ENCODE data around the gene HTR1D. TPM values are rescaled to one million over a fixed set of nuclear protein-coding genes. Genes with fewer than 3 reads are reported as not detected.
"Not testable (repeated sequence)": the region's sequence is repeated elsewhere in the genome, so short reads cannot be mapped to it uniquely, and the experiment has no call there.

HTR1D gene
- polyA plus RNA-seq, 6 donors from 2014 or later: not detected

- H3K36me3 Mint-ChIP-seq; ATAC-seq (ENCODE audit: low read depth in 2 of 2); H3K4me3 Mint-ChIP-seq; DNase-seq; H3K4me1 Mint-ChIP-seq; H3K27ac Mint-ChIP-seq; H3K9me3 Mint-ChIP-seq: not testable (repeated sequence)
- H3K27me3 Mint-ChIP-seq: peaks cover 9 to 30% (median 12%) of the 10 kb centered on the region in 3 donors
Measured at GRCh38 chr1:23188936-23189452, 28.3 kb downstream of the HTR1D start.

- Mint-ChIP-seq H3K9me3 (peaks cover 0 to 1% (median 0%) of the 10 kb centered on the region in 7 donors), H3K36me3 (no peaks in the 10 kb centered on the region), H3K27ac (no peak overlapping the region), H3K27me3 (peaks cover 7 to 26% (median 9%) of the 10 kb centered on the region in 3 donors), H3K4me1 (peaks cover 0 to 6% (median 4%) of the 10 kb centered on the region in 3 donors), H3K4me3 (no peak overlapping the region)
- ATAC-seq (ENCODE audit: low read depth in 2 of 2): no peak
- DNase-seq: no peak
Measured at GRCh38 chr1:23188434-23188884, 28.8 kb downstream of the HTR1D start.

GRCh38 chr1:23187637-23188036 lies 29.7 kb downstream of the HTR1D start:
- H3K36me3 Mint-ChIP-seq: no peaks in the 10 kb centered on the region
- H3K27ac Mint-ChIP-seq: no peak overlapping the region
- peaks cover 0 to 1% (median 0%) of the 10 kb centered on the region in 7 donors for H3K9me3 Mint-ChIP-seq
- no peak for ATAC-seq (ENCODE audit: low read depth in 2 of 2)
- H3K27me3 Mint-ChIP-seq: peaks cover 0 to 29% (median 9%) of the 10 kb centered on the region in 3 donors
- DNase-seq: no peak
- no peak overlapping the region for H3K4me3 Mint-ChIP-seq
- H3K4me1 Mint-ChIP-seq: peaks cover 0 to 6% (median 4%) of the 10 kb centered on the region in 3 donors

- no peak for ATAC-seq (ENCODE audit: low read depth in 2 of 2)
- Mint-ChIP-seq H3K4me3 (no peak overlapping the region), H3K4me1 (peaks cover 0 to 6% (median 4%) of the 10 kb centered on the region in 3 donors), H3K9me3 (peaks cover 0 to 1% (median 0%) of the 10 kb centered on the region in 7 donors), H3K27ac (no peak overlapping the region), H3K36me3 (no peaks in the 10 kb centered on the region), H3K27me3 (peaks cover 0 to 20% (median 2%) of the 10 kb centered on the region in 3 donors)
- DNase-seq: no peak
Measured at GRCh38 chr1:23185381-23185780, 31.9 kb downstream of the HTR1D start.

- ATAC-seq (ENCODE audit: low read depth in 2 of 2) (peak in 1 of 2 donors; percentile 39), DNase-seq (peak; percentile 49)
- Mint-ChIP-seq H3K4me3 (peak overlapping the region in 7 of 8 donors; percentile 57 to 81 (median 72)), H3K36me3 (no peaks in the 10 kb centered on the region), H3K27ac (peak overlapping the region in 2 of 6 donors; percentile 10 to 60), H3K27me3 (peaks cover 0 to 12% (median 0%) of the 10 kb centered on the region in 3 donors), H3K9me3 (peaks cover 0 to 1% (median 0%) of the 10 kb centered on the region in 7 donors), H3K4me1 (peaks cover 3 to 7% (median 7%) of the 10 kb centered on the region in 3 donors)
Measured at GRCh38 chr1:23184212-23184934, 32.9 kb downstream of the HTR1D start.

- peaks cover 0 to 1% (median 0%) of the 10 kb centered on the region in 7 donors for H3K9me3 Mint-ChIP-seq
Measured at GRCh38 chr1:23179862-23180261, 37.4 kb downstream of the HTR1D start.

GRCh38 chr1:23178950-23179349 lies 38.4 kb downstream of the HTR1D start:
- Mint-ChIP-seq H3K4me1 (peaks cover 28 to 43% (median 39%) of the 10 kb centered on the region in 3 donors), H3K27ac (peak overlapping the region in 1 of 6 donors; percentile 87), H3K9me3 (peaks cover 0 to 3% (median 0%) of the 10 kb centered on the region in 7 donors), H3K36me3 (no peaks in the 10 kb centered on the region), H3K4me3 (peak overlapping the region in 7 of 8 donors; percentile 58 to 90 (median 83)), H3K27me3 (peaks cover 0 to 12% (median 0%) of the 10 kb centered on the region in 3 donors)
- ATAC-seq (ENCODE audit: low read depth in 2 of 2) (peak; percentile 10), DNase-seq (peak; percentile 7)

More at GRCh38 chr1:23179862-23180261, 37.4 kb downstream of the HTR1D start:
- H3K27ac Mint-ChIP-seq: no peak overlapping the region
- peaks cover 0 to 12% (median 0%) of the 10 kb centered on the region in 3 donors for H3K27me3 Mint-ChIP-seq
- H3K4me1 Mint-ChIP-seq: peaks cover 22 to 46% (median 39%) of the 10 kb centered on the region in 3 donors
- H3K4me3 Mint-ChIP-seq: peak overlapping the region in 1 of 8 donors; percentile 6
- H3K36me3 Mint-ChIP-seq: no peaks in the 10 kb centered on the region
- DNase-seq: no peak
- ATAC-seq (ENCODE audit: low read depth in 2 of 2): no peak

- peaks cover 28 to 43% (median 39%) of the 10 kb centered on the region in 3 donors for H3K4me1 Mint-ChIP-seq
- H3K27ac Mint-ChIP-seq: peak overlapping the region in 1 of 6 donors; percentile 87
- no peaks in the 10 kb centered on the region for H3K36me3 Mint-ChIP-seq
- peaks cover 0 to 9% (median 0%) of the 10 kb centered on the region in 3 donors for H3K27me3 Mint-ChIP-seq
- H3K4me3 Mint-ChIP-seq: peak overlapping the region; percentile 80 to 94 (median 84)
- ATAC-seq (ENCODE audit: low read depth in 2 of 2) (no peak), DNase-seq (no peak)
- peaks cover 0 to 3% (median 0%) of the 10 kb centered on the region in 7 donors for H3K9me3 Mint-ChIP-seq
Measured at GRCh38 chr1:23178414-23178813, 38.9 kb downstream of the HTR1D start.

- H3K4me1 Mint-ChIP-seq: peaks cover 28 to 43% (median 39%) of the 10 kb centered on the region in 3 donors
- H3K9me3 Mint-ChIP-seq: peaks cover 0 to 3% (median 0%) of the 10 kb centered on the region in 7 donors
- DNase-seq: peak; percentile 79
- H3K27me3 Mint-ChIP-seq: peaks cover 0 to 2% (median 0%) of the 10 kb centered on the region in 3 donors
- H3K4me3 Mint-ChIP-seq: peak overlapping the region; percentile 80 to 94 (median 84)
- ATAC-seq (ENCODE audit: low read depth in 2 of 2): peak; percentile 97 to 98
- peak overlapping the region; percentile 73 to 92 (median 90) for H3K27ac Mint-ChIP-seq
- H3K36me3 Mint-ChIP-seq: no peaks in the 10 kb centered on the region
Measured at GRCh38 chr1:23177438-23178380, 39.6 kb downstream of the HTR1D start.

GRCh38 chr1:23177031-23177430 lies 40.3 kb downstream of the HTR1D start:
- Mint-ChIP-seq H3K36me3 (no peaks in the 10 kb centered on the region), H3K4me1 (peaks cover 28 to 43% (median 39%) of the 10 kb centered on the region in 3 donors), H3K4me3 (peak overlapping the region; percentile 80 to 89 (median 84)), H3K27ac (peak overlapping the region in 5 of 6 donors; percentile 73 to 92 (median 91)), H3K9me3 (peaks cover 0 to 3% (median 0%) of the 10 kb centered on the region in 7 donors), H3K27me3 (no peaks in the 10 kb centered on the region)
- DNase-seq (no peak), ATAC-seq (ENCODE audit: low read depth in 2 of 2) (no peak)

- H3K4me1 Mint-ChIP-seq: peaks cover 33 to 49% (median 45%) of the 10 kb centered on the region in 3 donors
- no peak overlapping the region for H3K4me3 Mint-ChIP-seq
- H3K9me3 Mint-ChIP-seq: peaks cover 0 to 3% (median 0%) of the 10 kb centered on the region in 7 donors
- H3K36me3 Mint-ChIP-seq: no peaks in the 10 kb centered on the region
- no peaks in the 10 kb centered on the region for H3K27me3 Mint-ChIP-seq
- ATAC-seq (ENCODE audit: low read depth in 2 of 2): no peak
- peak overlapping the region in 1 of 6 donors; percentile 24 for H3K27ac Mint-ChIP-seq
- no peak for DNase-seq
Measured at GRCh38 chr1:23174426-23175110, 42.7 kb downstream of the HTR1D start.

GRCh38 chr1:23171181-23171755 lies 46.0 kb downstream of the HTR1D start:
- no peak for ATAC-seq (ENCODE audit: low read depth in 2 of 2)
- H3K27me3 Mint-ChIP-seq: no peaks in the 10 kb centered on the region
- no peak for DNase-seq
- no peak overlapping the region for H3K27ac Mint-ChIP-seq
- peaks cover 26 to 39% (median 38%) of the 10 kb centered on the region in 3 donors for H3K4me1 Mint-ChIP-seq
- no peak overlapping the region for H3K4me3 Mint-ChIP-seq
- H3K9me3 Mint-ChIP-seq: peaks cover 0 to 3% (median 0%) of the 10 kb centered on the region in 7 donors
- H3K36me3 Mint-ChIP-seq: peaks cover 0 to 5% of the 10 kb centered on the region in 2 donors
